HG03558 (cell line): ENCODE measurements around the gene ANKIB1.

Experiments
- ATAC-seq: cut with Tn5 transposase; IDR thresholded peaks from one replicate; pipeline ENCODE4 v1.9.1; 2021; ENCODE audit warnings: moderate number of reproducible peaks; ENCODE audit not compliant: unreplicated experiment; ENCODE audit errors: extremely low read depth

Gene ANKIB1

GRCh38 chr7:92259610-92260247, 14.0 kb downstream of the ANKIB1 start:
- no peak for ATAC-seq

GRCh38 chr7:92260248-92260781, 14.5 kb downstream of the ANKIB1 start:
- no peak for ATAC-seq

GRCh38 chr7:92266415-92267241, 20.9 kb downstream of the ANKIB1 start:
- ATAC-seq = no peak

GRCh38 chr7:92268921-92269320, 23.1 kb downstream of the ANKIB1 start:
- no peak for ATAC-seq

- no peak for ATAC-seq
Measured at GRCh38 chr7:92275327-92275726, 29.6 kb downstream of the ANKIB1 start.

- ATAC-seq = peak; percentile 87
Measured at GRCh38 chr7:92276460-92276864, 30.7 kb downstream of the ANKIB1 start.

GRCh38 chr7:92279396-92280031, 33.7 kb downstream of the ANKIB1 start:
- ATAC-seq = no peak

- no peak for ATAC-seq
Measured at GRCh38 chr7:92281031-92281430, 35.3 kb downstream of the ANKIB1 start.

GRCh38 chr7:92282221-92282814, 36.5 kb downstream of the ANKIB1 start:
- ATAC-seq = no peak

- ATAC-seq = no peak
Measured at GRCh38 chr7:92282930-92283329, 37.2 kb downstream of the ANKIB1 start.

GRCh38 chr7:92289321-92289720, 43.5 kb downstream of the ANKIB1 start:
- ATAC-seq = no peak

GRCh38 chr7:92292981-92293380, 47.2 kb downstream of the ANKIB1 start:
- ATAC-seq = no peak

- ATAC-seq = no peak
Measured at GRCh38 chr7:92293896-92294590, 48.3 kb downstream of the ANKIB1 start.

GRCh38 chr7:92295391-92295790, 49.6 kb downstream of the ANKIB1 start:
- no peak for ATAC-seq

- ATAC-seq = no peak
Measured at GRCh38 chr7:92296235-92296634, 50.5 kb downstream of the ANKIB1 start.

- ATAC-seq = no peak
Measured at GRCh38 chr7:92296880-92297445, 51.2 kb downstream of the ANKIB1 start.

- ATAC-seq = no peak
Measured at GRCh38 chr7:92297736-92298135, 52.0 kb downstream of the ANKIB1 start.

- no peak for ATAC-seq
Measured at GRCh38 chr7:92303761-92304160, 58.0 kb downstream of the ANKIB1 start.

GRCh38 chr7:92304406-92304893, 58.7 kb downstream of the ANKIB1 start:
- no peak for ATAC-seq

- ATAC-seq = no peak
Measured at GRCh38 chr7:92306153-92306552, 60.4 kb downstream of the ANKIB1 start.
